Measurements from ENCODE around the gene SLC35A1.
A peak's percentile ranks its signal among the peaks of the same experiment; 100 is the strongest.
"Not testable (repeated sequence)": the region's sequence is repeated elsewhere in the genome, so short reads cannot be mapped to it uniquely, and the experiment has no call there.

SLC35A1 gene

GRCh38 chr6:87472525-87473418, at the start of gene SLC35A1:
TSS of gene SLC35A1 (plus strand) at chr6:87472974. CDS start at chr6:87473004, 30 bp downstream.
- DNase-seq (ENCODE audit: low read depth, low spot score) = peak; percentile 93

GRCh38 chr6:87426789-87427188, 46.0 kb upstream of the SLC35A1 start:
- DNase-seq (ENCODE audit: low read depth, low spot score) = no peak

GRCh38 chr6:87430499-87430898, 42.3 kb upstream of the SLC35A1 start:
- no peak for DNase-seq (ENCODE audit: low read depth, low spot score)

GRCh38 chr6:87431263-87431662, 41.5 kb upstream of the SLC35A1 start:
- no peak for DNase-seq (ENCODE audit: low read depth, low spot score)

- peak; percentile 87 for DNase-seq (ENCODE audit: low read depth, low spot score)
Observed at GRCh38 chr6:87436435-87436834, 36.3 kb upstream of the SLC35A1 start.

GRCh38 chr6:87441711-87442110, 31.1 kb upstream of the SLC35A1 start:
- no peak for DNase-seq (ENCODE audit: low read depth, low spot score)

GRCh38 chr6:87444362-87444761, 28.4 kb upstream of the SLC35A1 start:
- peak; percentile 17 for DNase-seq (ENCODE audit: low read depth, low spot score)

GRCh38 chr6:87465051-87465450, 7.7 kb upstream of the SLC35A1 start:
- DNase-seq (ENCODE audit: low read depth, low spot score) = no peak

- peak; percentile 54 for DNase-seq (ENCODE audit: low read depth, low spot score)
Observed at GRCh38 chr6:87473419-87473903, 687 bp downstream of the SLC35A1 start.

GRCh38 chr6:87481931-87482330, 9.2 kb downstream of the SLC35A1 start:
- no peak for DNase-seq (ENCODE audit: low read depth, low spot score)

GRCh38 chr6:87482366-87482765, 9.6 kb downstream of the SLC35A1 start:
- DNase-seq (ENCODE audit: low read depth, low spot score) = no peak

- peak; percentile 62 for DNase-seq (ENCODE audit: low read depth, low spot score)
Observed at GRCh38 chr6:87483929-87484328, 11.2 kb downstream of the SLC35A1 start.

GRCh38 chr6:87484491-87484890, 11.7 kb downstream of the SLC35A1 start:
- no peak for DNase-seq (ENCODE audit: low read depth, low spot score)

GRCh38 chr6:87487555-87487954, 14.8 kb downstream of the SLC35A1 start:
- DNase-seq (ENCODE audit: low read depth, low spot score) = peak; percentile 70

GRCh38 chr6:87489326-87489725, 16.6 kb downstream of the SLC35A1 start:
- not testable (repeated sequence) for DNase-seq (ENCODE audit: low read depth, low spot score)

- DNase-seq (ENCODE audit: low read depth, low spot score) = no peak
Observed at GRCh38 chr6:87494761-87495422, 22.1 kb downstream of the SLC35A1 start.

- DNase-seq (ENCODE audit: low read depth, low spot score) = no peak
Observed at GRCh38 chr6:87498048-87498447, 25.3 kb downstream of the SLC35A1 start.

- DNase-seq (ENCODE audit: low read depth, low spot score) = no peak
Observed at GRCh38 chr6:87501809-87502572, 29.2 kb downstream of the SLC35A1 start.

GRCh38 chr6:87504441-87504840, 31.7 kb downstream of the SLC35A1 start:
- DNase-seq (ENCODE audit: low read depth, low spot score) = no peak

GRCh38 chr6:87514831-87515230, 42.1 kb downstream of the SLC35A1 start:
- DNase-seq (ENCODE audit: low read depth, low spot score) = no peak

- no peak for DNase-seq (ENCODE audit: low read depth, low spot score)
Observed at GRCh38 chr6:87518453-87518852, 45.7 kb downstream of the SLC35A1 start.

GRCh38 chr6:87522686-87523085, 49.9 kb downstream of the SLC35A1 start:
- no peak for DNase-seq (ENCODE audit: low read depth, low spot score)
